Testis (tissue), 2 donors: ENCODE results near the gene PRKG1.

ENCODE experiments used
- CTCF ChIP-seq, 3 experiments: fragments of 450-650 bp in 2 of 3; fragments of 200-600 bp in 1 of 3; sonication (generic) in 1 of 3; IDR thresholded peaks; one replicate each; pipeline ENCODE4 v1.5.1; 2016 to 2019; ENCODE audit warnings: antibody characterized with exemption in 3 of 3, mild to moderate bottlenecking in 2 of 3, moderate library complexity in 1 of 3
- POLR2A ChIP-seq: fragments of 450-650 bp; IDR thresholded peaks from one replicate; pipeline ENCODE4 v1.6.1; 2017; ENCODE audit warnings: antibody characterized with exemption, mild to moderate bottlenecking, moderate library complexity

DNA sequence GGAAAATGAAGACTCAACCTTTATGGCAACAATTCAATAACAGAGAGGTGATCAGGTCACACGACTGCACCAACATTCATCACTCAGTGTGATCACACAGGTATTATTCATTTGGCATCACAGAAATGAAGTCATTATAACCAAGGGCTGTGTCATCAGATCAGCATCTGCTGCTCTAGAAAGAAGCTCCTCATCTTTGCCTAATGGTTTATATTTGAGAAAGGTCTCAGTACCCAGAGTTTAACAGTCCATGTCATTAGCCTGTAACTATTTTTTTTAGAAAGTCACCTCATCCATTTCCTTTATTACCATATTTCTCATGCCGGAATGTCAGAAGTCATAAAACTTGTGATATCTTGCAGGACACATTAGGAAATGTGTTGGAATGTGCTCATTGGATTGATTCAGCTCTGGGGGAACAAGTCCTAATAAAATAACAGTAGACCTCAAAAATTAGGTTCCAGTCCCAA lies 45.1 kb upstream of the PRKG1 start:
- TF ChIP-seq CTCF (IDR thresholded peaks at IDR 0.05) (no peak), POLR2A (no peak)
